Neural crest cell (in vitro differentiated cells): ENCODE results near the gene SUPT3H. TPM values are rescaled to one million over a fixed set of nuclear protein-coding genes. Genes with fewer than 3 reads are reported as not detected.

ENCODE experiments used
- DNase-seq: peaks from one replicate; pipeline ENCODE4 v3.0.0; 2021; ENCODE audit warnings: low read depth, mixed read lengths, low spot score
- H3K27ac Mint-ChIP-seq: one replicate; pipeline ENCODE4 v1.8.0; 2021; ENCODE audit warnings: mild to moderate bottlenecking, mixed read lengths; ENCODE audit not compliant: unreplicated experiment
- H3K27me3 Mint-ChIP-seq: 2 replicates; pipeline ENCODE4 v1.8.0; 2021; ENCODE audit warnings: low read depth, mild to moderate bottlenecking, mixed read lengths
- H3K36me3 Mint-ChIP-seq: 2 replicates; pipeline ENCODE4 v1.8.0; 2021; ENCODE audit warnings: low read depth, mild to moderate bottlenecking, mixed read lengths
- H3K4me1 Mint-ChIP-seq: 2 replicates; pipeline ENCODE4 v1.8.0; 2021; ENCODE audit warnings: mixed read lengths
- H3K4me3 Mint-ChIP-seq: one replicate; pipeline ENCODE4 v1.8.0; 2021; ENCODE audit warnings: mild to moderate bottlenecking, mixed read lengths
- H3K9me3 Mint-ChIP-seq: 2 replicates; pipeline ENCODE4 v1.8.0; 2021; ENCODE audit warnings: mixed read lengths
- CTCF ChIP-seq: fragments of 200-600 bp; sonication (generic); conservative IDR thresholded peaks from 2 replicates; pipeline ENCODE4 v1.5.0; 2021; ENCODE audit warnings: antibody characterized with exemption, mild to moderate bottlenecking
- total RNA-seq: library from RNA; stranded (reverse); gene quantifications from 2 replicates; pipeline ENCODE4 v1.2.1, GENCODE V29; 2021

The SUPT3H gene
- total RNA-seq, 1 donor from 2014 or later: 17.0 TPM

GRCh38 chr6:44837255-44837654 is 540.5 kb downstream of the SUPT3H start:
- Mint-ChIP-seq H3K27ac (no peak overlapping the region), H3K36me3 (no peaks in the 10 kb centered on the region), H3K27me3 (no peaks in the 10 kb centered on the region), H3K4me1 (no peaks in the 10 kb centered on the region), H3K9me3 (peaks cover 4% of the 10 kb centered on the region), H3K4me3 (no peak overlapping the region)
- no peak for TF ChIP-seq CTCF
- no peak for DNase-seq

- no peaks in the 10 kb centered on the region for H3K27me3 Mint-ChIP-seq
- no peak for DNase-seq
- TF ChIP-seq CTCF: no peak
- peaks cover 2% of the 10 kb centered on the region for H3K9me3 Mint-ChIP-seq
- no peaks in the 10 kb centered on the region for H3K36me3 Mint-ChIP-seq
- H3K4me3 Mint-ChIP-seq: no peak overlapping the region
- no peak overlapping the region for H3K27ac Mint-ChIP-seq
- peaks cover 12% of the 10 kb centered on the region for H3K4me1 Mint-ChIP-seq
Observed at GRCh38 chr6:44833248-44833647, 544.5 kb downstream of the SUPT3H start.

GRCh38 chr6:44831002-44831610 is 546.6 kb downstream of the SUPT3H start:
- no peak for TF ChIP-seq CTCF
- Mint-ChIP-seq H3K27me3 (no peaks in the 10 kb centered on the region), H3K36me3 (no peaks in the 10 kb centered on the region), H3K9me3 (no peaks in the 10 kb centered on the region), H3K4me3 (no peak overlapping the region), H3K27ac (no peak overlapping the region), H3K4me1 (peaks cover 12% of the 10 kb centered on the region)
- no peak for DNase-seq

GRCh38 chr6:44829836-44830235 is 547.9 kb downstream of the SUPT3H start:
- H3K27me3 Mint-ChIP-seq: no peaks in the 10 kb centered on the region
- H3K27ac Mint-ChIP-seq: no peak overlapping the region
- no peaks in the 10 kb centered on the region for H3K36me3 Mint-ChIP-seq
- DNase-seq: no peak
- no peak for TF ChIP-seq CTCF
- H3K4me3 Mint-ChIP-seq: no peak overlapping the region
- peaks cover 12% of the 10 kb centered on the region for H3K4me1 Mint-ChIP-seq
- no peaks in the 10 kb centered on the region for H3K9me3 Mint-ChIP-seq

GRCh38 chr6:44828780-44829179 is 549.0 kb downstream of the SUPT3H start:
- TF ChIP-seq CTCF: no peak
- Mint-ChIP-seq H3K27me3 (no peaks in the 10 kb centered on the region), H3K36me3 (no peaks in the 10 kb centered on the region), H3K27ac (no peak overlapping the region), H3K9me3 (peaks cover 3% of the 10 kb centered on the region), H3K4me1 (peaks cover 12% of the 10 kb centered on the region), H3K4me3 (no peak overlapping the region)
- no peak for DNase-seq
